GM15510 (cell line): ENCODE measurements around the gene LRRC4C.

ENCODE experiments used
- POLR2A ChIP-seq: IDR thresholded peaks from 3 replicates; pipeline ENCODE4 v1.6.1; 2011; ENCODE audit warnings: borderline replicate concordance; ENCODE audit not compliant: insufficient read length; ENCODE audit errors: extremely low read depth

The LRRC4C gene

DNA sequence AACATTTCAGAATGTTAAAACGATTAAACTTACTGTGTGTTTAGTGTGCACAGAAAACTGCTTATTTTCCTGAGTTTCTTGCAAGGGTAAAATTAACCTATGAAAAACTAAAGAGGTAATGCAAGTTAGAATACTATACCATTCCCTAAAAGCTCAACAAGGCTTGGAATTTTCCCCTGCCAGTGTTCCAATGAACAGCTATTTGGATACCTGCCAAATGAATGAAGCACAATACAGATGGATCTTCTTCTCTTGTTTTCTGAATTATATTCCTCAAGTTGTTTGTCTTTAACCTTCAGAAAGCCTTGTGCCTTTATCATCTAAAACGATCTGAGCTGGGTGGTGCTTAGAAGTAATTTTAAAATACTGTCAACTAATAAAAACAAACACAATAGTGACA lies 204.5 kb downstream of the LRRC4C start:
- no peak for TF ChIP-seq POLR2A

DNA sequence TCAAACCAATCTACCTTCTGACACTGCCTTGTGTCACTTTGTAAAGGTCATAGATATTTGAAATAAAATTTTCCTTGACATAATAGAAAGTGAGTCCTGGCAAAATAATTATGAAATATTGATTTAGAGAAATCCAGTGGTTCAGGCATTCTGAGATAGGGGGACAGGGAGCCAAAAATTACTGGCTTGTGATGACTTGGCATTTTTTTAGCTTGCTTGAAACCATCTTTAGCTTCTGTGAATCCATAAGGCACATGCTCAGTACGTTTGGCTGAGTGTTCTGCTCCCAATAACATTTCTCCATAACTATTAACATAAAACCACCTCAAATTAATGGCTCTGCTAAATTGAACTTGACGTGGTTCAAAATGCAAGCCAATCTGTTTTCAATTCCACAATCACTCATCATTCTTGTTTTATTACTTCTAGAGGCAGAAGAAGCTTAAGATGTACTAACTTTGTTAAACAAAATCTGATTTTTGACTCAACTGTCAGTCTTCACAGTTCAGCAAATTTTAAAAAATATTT lies 209.0 kb downstream of the LRRC4C start:
- TF ChIP-seq POLR2A = no peak

- no peak for TF ChIP-seq POLR2A
Measured at GRCh38 chr11:41247621-41248020, 211.8 kb downstream of the LRRC4C start.

GRCh38 chr11:41246399-41246745 lies 213.1 kb downstream of the LRRC4C start:
- TF ChIP-seq POLR2A = no peak

DNA sequence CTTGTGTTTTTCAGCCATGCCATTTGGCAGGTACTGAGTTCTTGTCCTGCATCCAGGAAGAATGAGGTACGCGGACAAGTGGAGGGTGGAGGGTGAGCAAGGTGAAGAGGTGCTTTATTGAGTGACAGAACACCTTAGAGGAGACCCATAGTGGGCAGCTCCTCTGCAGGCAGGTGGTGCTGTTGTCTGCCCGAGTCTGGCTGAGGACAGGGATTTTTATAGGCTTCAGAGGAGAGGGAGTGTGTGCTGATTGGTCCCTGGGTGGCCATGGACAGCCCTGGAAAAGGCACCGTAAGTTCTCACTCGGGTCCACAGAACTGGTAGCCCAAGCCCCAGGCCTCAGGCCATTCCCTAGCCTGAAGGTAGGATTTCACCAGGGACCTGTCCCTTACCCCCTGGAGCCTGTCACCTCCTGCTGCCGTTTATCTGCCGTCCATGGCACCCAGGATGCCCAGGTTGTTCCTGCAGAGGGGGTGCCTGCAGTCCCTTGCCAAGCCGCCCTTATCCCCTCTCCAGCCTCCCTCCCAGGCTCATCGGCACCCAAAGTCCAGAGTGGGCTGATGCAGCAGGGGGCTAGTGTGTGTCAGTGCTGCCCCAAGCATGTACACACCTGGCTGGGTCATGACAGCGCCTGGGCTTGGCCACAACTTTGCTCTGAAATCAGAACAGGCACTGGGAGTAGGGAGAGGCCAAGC lies 213.6 kb downstream of the LRRC4C start:
- no peak for TF ChIP-seq POLR2A

DNA sequence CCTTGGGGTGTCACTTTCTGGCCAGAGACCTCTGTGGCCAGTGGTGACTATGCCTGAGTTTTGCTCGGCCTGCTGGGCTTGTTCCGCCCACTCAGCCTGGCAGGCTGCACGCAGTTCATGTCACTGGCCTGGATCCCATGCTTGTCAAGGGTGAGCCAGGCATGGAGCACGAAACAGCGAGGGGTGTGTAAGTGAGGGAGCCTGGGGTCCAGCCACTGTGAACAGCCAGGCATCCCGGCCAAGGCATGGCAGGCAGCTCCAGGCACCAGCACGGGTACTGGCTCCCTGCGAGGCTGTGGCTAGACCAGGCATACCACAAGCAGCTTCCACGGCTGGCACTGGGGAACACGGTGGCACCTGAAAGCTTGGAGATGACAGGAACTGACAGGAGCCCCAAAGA lies 214.3 kb downstream of the LRRC4C start:
- no peak for TF ChIP-seq POLR2A

- no peak for TF ChIP-seq POLR2A
Measured at GRCh38 chr11:41237382-41237781, 222.1 kb downstream of the LRRC4C start.

DNA sequence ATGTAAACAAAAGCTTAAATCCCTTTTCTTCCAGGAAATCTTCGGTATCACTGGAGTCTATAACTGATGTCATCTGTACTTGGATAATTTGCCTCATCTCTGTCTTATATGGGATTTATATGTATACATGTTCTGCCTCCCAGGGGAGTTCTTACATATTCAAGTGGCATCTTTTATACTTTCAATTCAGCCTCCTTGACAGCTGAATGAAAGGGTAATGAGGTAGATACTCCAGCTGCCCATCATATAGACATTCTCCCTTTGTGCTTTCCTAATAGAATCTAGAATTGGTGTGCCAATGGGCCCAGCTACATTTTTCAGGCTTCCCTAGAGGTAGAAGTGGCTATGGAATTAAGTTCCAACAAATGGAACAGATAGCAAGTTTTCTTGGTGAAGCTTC lies 223.8 kb downstream of the LRRC4C start:
- TF ChIP-seq POLR2A = no peak

DNA sequence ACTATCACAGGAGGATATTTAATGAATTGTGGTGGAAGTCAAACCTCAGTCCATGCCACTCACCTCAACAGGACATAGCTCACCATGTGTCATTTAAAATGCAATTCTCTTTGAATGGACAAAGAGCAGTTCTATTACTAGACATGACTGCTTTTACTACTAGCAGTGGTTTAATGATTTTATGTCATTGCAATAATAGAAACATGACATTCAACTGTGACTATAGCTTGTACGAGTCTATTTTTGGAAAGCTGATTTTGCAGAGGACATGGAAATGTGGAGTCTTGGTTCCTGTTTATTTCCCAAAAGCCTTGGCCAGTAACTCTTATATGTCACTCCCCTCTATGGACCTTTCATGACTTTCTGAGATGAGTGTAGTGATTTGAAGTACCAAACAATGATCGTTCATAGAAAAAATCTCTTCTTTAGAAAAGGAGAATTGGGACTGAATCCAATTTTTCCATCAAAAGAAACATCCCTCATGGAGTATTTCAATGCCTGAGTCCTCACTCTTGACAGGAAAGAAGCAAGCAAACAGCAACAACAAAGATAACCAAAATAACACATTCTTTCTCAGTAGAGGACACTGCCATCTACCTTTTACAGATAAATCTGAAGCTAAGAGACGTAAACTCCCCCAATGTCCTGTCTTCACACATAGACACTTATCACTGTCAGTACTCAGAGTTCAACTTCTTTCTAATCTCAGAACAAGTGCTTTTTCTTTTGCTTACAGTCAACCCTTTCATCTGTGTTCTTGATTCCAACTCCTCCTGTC lies 233.4 kb downstream of the LRRC4C start:
- TF ChIP-seq POLR2A = no peak

GRCh38 chr11:41222236-41222635 lies 237.2 kb downstream of the LRRC4C start:
- TF ChIP-seq POLR2A = no peak

DNA sequence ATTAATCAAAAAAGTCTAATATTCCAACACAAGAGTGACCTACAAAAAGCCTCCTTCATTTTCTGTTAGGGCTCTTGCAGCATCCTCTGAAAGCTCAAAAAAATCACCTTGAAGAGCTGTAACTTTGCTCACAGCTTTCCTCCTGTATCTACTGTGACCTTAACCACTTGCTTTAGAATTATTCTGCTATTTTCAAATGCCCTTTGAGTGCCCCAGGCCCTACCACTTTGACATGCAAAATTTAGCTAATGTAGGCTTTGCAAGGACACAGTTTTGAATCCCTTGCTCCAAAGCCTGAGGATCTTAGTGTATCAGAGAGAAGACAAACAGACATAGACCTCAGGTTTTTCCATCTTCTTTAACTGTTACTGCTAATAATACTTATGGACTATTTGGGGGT lies 253.1 kb downstream of the LRRC4C start:
- no peak for TF ChIP-seq POLR2A

DNA sequence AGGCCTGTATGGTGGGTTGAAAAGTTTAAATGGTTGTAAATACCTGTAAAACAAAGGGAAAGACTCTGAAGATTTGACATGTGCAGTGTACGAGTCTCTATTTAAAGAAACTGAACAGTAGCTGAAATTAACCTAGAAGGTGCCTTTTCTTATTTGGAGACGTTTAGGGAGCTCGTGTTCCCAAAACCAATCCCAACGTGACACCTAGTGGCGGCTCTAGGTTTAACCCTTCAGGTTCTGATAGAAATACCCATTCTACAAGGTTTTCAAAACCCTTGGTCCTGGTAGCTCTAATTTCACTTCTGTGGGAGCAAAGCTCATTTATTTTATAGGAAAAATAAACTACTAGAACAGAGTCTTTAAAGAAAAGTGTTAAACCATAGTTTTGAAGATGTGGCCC lies 258.3 kb downstream of the LRRC4C start:
- TF ChIP-seq POLR2A = no peak

DNA sequence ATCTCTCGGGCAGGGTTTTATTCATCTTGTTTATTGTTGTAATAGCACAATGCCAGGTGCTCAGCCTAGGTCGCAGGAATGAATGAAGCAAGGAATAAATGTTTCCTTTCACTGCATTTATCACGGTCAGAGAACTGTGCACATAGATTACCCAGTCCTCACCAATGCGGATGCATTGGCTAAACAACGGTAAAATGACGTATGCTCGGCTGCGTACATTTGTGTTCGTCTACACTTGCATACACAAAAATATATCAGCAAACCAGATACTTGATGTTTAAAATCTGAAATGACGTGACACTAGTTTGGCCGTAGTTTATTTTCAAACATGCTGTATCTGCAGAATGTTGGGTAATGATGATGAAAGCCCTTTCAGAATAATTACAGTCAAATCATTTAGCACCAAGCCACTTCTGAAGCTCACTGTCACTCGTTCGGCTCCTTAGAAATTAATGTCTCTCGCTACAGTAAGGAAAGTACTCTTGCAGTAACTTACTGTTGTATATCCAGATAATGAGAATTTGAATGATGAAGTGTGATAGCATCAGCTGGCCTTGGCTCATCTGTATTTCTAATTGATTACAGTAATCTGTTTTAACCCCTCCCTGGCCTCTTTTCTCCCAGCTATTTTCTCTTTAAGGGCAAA lies 268.9 kb downstream of the LRRC4C start:
- no peak for TF ChIP-seq POLR2A

- no peak for TF ChIP-seq POLR2A
Measured at GRCh38 chr11:41189701-41190436, 269.6 kb downstream of the LRRC4C start.

GRCh38 chr11:41177791-41178190 lies 281.7 kb downstream of the LRRC4C start:
- no peak for TF ChIP-seq POLR2A
